GM12865 (cell line): ENCODE measurements around the gene MCM9.
A peak's percentile ranks its signal among the peaks of the same experiment; 100 is the strongest.

Source experiments
- DNase-seq: peaks from one replicate; pipeline ENCODE4 v3.0.0; 2010; ENCODE audit warnings: low read depth
- H3K4me3 ChIP-seq: 2 replicates; pipeline ENCODE4 v1.5.1; 2011; ENCODE audit warnings: mild to moderate bottlenecking, low read depth, low read length, control low read depth
- CTCF ChIP-seq: IDR thresholded peaks from 2 replicates; pipeline ENCODE4 v1.5.1; 2011; ENCODE audit warnings: low read length, control low read depth, low read depth, inconsistent platforms; ENCODE audit not compliant: insufficient read depth; ENCODE audit errors: missing control alignments

MCM9 gene

GRCh38 chr6:118890997-118891790 lies 43.8 kb downstream of the MCM9 start:
- TF ChIP-seq CTCF, result no peak
- no peak overlapping the region for H3K4me3 ChIP-seq
- peak; percentile 51 for DNase-seq

DNA sequence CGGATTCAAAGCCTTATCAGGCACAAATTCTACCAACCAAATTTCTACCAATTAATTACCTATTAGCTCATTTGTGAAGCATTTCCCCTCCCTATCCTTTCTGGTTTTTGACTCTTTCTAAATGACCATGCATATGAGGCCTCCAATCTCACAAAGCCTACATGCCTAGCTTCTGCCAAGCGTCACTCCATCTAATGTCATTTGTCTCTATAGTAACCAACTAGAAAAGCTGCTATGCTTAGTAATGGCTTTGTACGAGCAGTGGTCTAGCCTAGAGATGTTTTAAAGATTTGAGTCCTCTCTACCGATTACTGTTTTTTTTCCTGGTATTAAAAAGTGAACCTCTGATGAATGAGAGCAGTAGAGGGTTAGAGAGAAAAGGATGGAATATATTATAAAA lies 45.8 kb downstream of the MCM9 start:
- no peak for TF ChIP-seq CTCF
- H3K4me3 ChIP-seq, result no peak overlapping the region
- no peak for DNase-seq

DNA sequence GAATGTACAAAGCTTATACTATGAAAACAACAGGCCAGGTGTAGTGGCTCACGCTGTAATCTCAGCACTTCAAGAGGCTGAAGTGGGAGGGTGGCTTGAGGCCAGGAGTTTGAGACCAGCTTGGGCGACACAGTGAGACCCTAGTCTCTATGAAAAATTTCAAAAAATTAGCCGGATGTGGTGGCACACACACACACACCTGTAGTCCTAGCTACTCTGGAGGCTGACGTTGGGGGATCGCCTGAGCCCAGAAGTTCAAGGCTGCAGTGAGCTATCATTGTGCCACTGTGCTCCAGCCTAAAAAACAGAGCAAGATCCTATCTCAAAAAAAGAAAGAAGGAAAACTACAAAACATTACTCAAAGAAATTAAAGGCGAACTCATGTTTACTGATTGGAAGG lies 48.3 kb downstream of the MCM9 start:
- no peak overlapping the region for H3K4me3 ChIP-seq
- TF ChIP-seq CTCF, result no peak
- DNase-seq, result no peak

DNA sequence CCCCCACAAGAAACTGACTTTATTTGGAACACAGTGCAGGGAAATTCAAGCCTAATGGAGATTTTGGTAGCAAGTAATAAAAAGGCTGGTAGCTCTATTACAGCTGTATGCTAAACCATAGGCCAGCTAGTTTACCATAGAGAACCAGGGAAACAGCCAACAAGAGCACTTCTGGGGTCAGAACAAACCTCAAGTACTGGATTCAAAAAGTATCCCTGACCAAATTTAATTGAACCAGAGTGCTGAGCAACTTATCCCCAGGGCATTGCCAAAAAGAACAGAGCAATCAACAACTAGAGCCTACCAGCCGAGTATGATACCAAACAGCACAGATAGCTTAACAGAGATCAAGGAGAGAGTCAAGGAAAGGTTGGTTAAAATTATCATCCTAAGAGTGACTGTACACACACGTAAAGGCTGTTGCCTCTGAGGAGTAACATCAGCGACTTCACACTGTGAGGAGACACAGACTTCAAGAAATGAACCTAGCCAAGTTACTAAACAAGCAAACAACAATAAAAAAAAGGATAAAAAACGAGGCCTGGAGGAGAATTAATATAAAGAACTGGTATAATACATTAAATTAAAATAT lies 52.5 kb downstream of the MCM9 start:
- H3K4me3 ChIP-seq, result no peak overlapping the region
- no peak for DNase-seq
- no peak for TF ChIP-seq CTCF

DNA sequence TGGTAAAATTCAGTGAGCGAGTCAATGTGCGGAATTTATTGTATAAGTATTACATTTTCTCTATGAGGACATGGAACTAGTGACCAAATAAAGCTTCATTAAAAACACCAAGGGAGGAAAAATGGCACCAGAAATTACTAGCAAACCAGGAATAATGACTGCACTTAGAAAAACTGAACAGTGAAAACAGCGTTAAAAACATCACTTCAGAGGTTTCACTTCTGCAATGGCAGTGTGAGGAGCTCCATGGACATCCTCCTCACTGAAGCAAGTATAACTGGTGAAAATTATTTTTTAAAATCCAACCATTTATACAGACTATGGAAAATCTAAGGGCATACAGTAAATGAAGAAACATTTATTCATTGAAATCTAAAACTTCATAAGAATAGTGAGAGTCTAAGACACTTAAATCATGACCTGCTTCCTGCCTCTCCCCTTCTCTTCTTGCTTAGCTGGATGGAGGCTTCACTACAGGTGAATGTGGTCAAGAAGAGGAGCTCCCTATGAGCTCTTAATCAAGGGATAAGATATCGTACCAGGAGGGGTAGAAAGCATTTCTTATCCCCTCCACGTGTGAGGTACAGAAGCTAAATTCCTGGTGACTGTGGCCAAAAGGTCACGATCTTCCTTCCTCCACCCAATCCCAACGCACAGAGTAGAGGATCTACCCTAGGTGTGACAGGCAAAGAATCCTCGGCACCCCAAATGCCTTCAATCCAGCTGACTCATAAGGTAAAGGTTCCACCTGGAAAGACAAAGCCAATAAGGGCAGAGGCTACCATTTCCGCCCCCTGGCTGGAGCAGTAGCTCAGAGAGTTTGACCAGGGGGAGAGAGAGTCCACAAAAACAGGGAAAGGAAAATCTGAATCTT lies 53.3 kb downstream of the MCM9 start:
- DNase-seq, result peak; percentile 41
- H3K4me3 ChIP-seq, result no peak overlapping the region
- TF ChIP-seq CTCF, result no peak

DNA sequence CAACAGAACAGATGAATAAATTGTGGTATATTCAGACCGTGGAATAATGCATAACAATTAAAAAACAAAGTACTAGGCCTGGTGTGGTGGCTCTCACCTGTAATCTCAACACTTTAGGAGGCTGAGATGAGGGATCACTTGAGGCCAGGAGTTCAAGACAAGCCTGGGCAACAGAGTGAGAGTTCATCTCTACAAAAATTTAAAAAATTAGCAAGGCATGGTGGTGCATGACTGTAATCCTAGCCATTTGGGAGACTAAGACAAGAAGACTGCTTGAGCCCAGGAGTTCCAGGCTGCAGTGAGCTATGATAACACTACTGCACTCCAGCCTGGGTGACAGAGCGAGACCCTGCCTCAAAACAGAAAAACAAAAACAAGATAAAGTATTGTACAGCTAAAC lies 57.2 kb downstream of the MCM9 start:
- no peak for DNase-seq
- H3K4me3 ChIP-seq, result no peak overlapping the region
- TF ChIP-seq CTCF, result no peak
